ENCODE results near the gene AATK.

AATK gene

DNA sequence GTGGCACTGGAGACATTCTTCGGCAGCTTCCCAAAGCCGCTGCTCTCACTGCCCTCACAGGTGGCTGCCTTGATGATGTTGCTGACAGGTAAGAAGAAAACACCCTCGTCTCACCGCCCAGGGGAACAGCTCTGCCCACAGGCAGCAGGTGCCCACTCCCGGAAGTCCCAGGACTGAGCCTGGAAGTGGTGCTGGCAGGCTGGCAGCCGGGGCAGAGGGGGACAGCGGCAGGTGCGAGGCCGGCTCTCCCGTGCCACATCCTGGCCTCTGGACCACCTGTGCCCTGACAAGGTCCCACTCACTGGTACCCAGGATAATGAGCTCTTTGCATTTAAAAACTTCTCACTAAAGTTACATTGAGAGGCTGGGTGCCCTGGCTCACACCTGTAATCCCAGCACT is 36.3 kb upstream of the AATK start:
- no peak for TF ChIP-seq ARNTL (CRISPR knock-in tag; IDR thresholded peaks at IDR 0.05; ENCODE audit: borderline replicate concordance, low read depth)
- TF ChIP-seq ZNF8 (CRISPR knock-in tag; IDR thresholded peaks at IDR 0.05): no peak
- TF ChIP-seq, protein P1, sequence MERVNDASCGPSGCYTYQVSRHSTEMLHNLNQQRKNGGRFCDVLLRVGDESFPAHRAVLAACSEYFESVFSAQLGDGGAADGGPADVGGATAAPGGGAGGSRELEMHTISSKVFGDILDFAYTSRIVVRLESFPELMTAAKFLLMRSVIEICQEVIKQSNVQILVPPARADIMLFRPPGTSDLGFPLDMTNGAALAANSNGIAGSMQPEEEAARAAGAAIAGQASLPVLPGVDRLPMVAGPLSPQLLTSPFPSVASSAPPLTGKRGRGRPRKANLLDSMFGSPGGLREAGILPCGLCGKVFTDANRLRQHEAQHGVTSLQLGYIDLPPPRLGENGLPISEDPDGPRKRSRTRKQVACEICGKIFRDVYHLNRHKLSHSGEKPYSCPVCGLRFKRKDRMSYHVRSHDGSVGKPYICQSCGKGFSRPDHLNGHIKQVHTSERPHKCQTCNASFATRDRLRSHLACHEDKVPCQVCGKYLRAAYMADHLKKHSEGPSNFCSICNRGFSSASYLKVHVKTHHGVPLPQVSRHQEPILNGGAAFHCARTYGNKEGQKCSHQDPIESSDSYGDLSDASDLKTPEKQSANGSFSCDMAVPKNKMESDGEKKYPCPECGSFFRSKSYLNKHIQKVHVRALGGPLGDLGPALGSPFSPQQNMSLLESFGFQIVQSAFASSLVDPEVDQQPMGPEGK (CRISPR knock-in tag; IDR thresholded peaks at IDR 0.05; ENCODE audit: borderline replicate concordance): no peak
- no peak for TF ChIP-seq SNAI2 (CRISPR knock-in tag; IDR thresholded peaks at IDR 0.05)
- TF ChIP-seq GLIS3 (CRISPR knock-in tag; IDR thresholded peaks at IDR 0.05): no peak
- TF ChIP-seq ISL1 (CRISPR knock-in tag; IDR thresholded peaks at IDR 0.05): no peak
- TF ChIP-seq OSR1 (CRISPR knock-in tag; IDR thresholded peaks at IDR 0.05): no peak
- TF ChIP-seq ZC3H10 (CRISPR knock-in tag; IDR thresholded peaks at IDR 0.05): no peak
- no peak for ATAC-seq

- TF ChIP-seq TCF4 (CRISPR knock-in tag; IDR thresholded peaks at IDR 0.05; ENCODE audit: borderline replicate concordance) (no peak), ZNF70 (CRISPR knock-in tag; IDR thresholded peaks at IDR 0.05) (no peak), ZNF565 (CRISPR knock-in tag; conservative IDR thresholded peaks at IDR 0.05; ENCODE audit: low read depth) (no peak), PPARA (CRISPR knock-in tag; IDR thresholded peaks at IDR 0.05; ENCODE audit: borderline replicate concordance) (no peak), RARB (CRISPR knock-in tag; IDR thresholded peaks at IDR 0.05) (no peak)
- TF ChIP-seq, protein P1 (CRISPR knock-in tag; IDR thresholded peaks at IDR 0.05; ENCODE audit: borderline replicate concordance): no peak
- peak; percentile 95 for ATAC-seq
Observed at GRCh38 chr17:81200695-81201580, 34.9 kb upstream of the AATK start.

GRCh38 chr17:81200201-81200600 is 34.2 kb upstream of the AATK start:
- ATAC-seq: no peak
- no peak for TF ChIP-seq CSDC2 (CRISPR knock-in tag; IDR thresholded peaks at IDR 0.05)

- TF ChIP-seq POU6F1 (CRISPR knock-in tag; IDR thresholded peaks at IDR 0.05; ENCODE audit: borderline replicate concordance, low read depth) (no peak), RARB (CRISPR knock-in tag; IDR thresholded peaks at IDR 0.05) (no peak), ESRRG (CRISPR knock-in tag; IDR thresholded peaks at IDR 0.05) (no peak), ARNTL (CRISPR knock-in tag; IDR thresholded peaks at IDR 0.05; ENCODE audit: borderline replicate concordance, low read depth) (no peak), ISL1 (CRISPR knock-in tag; IDR thresholded peaks at IDR 0.05) (no peak), TSHZ2 (CRISPR knock-in tag; IDR thresholded peaks at IDR 0.05) (no peak)
Observed at GRCh38 chr17:81199482-81199830, 33.4 kb upstream of the AATK start.

More at GRCh38 chr17:81199482-81199830, 33.4 kb upstream of the AATK start:
- ATAC-seq: no peak

Measured in SK-N-SH treated with all-trans-retinoic acid at 6 μM for 48 hours (cell line).